HL-60 (cell line): ENCODE data around the gene FAM209B.

Experiments used
- POLR2AphosphoS5 ChIP-seq: IDR thresholded peaks from 2 replicates; pipeline ENCODE4 v1.6.1; 2012; ENCODE audit warnings: low read depth
- TF ChIP-seq, protein P1 (sequence below): IDR thresholded peaks from one replicate; pipeline ENCODE4 v1.5.1; 2011; ENCODE audit warnings: low read length, control low read depth, inconsistent platforms; ENCODE audit not compliant: insufficient read depth

GRCh38 chr20:56580226-56580625, 47.2 kb downstream of the FAM209B start:
- TF ChIP-seq, protein P1, sequence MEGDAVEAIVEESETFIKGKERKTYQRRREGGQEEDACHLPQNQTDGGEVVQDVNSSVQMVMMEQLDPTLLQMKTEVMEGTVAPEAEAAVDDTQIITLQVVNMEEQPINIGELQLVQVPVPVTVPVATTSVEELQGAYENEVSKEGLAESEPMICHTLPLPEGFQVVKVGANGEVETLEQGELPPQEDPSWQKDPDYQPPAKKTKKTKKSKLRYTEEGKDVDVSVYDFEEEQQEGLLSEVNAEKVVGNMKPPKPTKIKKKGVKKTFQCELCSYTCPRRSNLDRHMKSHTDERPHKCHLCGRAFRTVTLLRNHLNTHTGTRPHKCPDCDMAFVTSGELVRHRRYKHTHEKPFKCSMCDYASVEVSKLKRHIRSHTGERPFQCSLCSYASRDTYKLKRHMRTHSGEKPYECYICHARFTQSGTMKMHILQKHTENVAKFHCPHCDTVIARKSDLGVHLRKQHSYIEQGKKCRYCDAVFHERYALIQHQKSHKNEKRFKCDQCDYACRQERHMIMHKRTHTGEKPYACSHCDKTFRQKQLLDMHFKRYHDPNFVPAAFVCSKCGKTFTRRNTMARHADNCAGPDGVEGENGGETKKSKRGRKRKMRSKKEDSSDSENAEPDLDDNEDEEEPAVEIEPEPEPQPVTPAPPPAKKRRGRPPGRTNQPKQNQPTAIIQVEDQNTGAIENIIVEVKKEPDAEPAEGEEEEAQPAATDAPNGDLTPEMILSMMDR = no peak
- no peak for TF ChIP-seq POLR2AphosphoS5
